WTC11 (cell line): Measurements from ENCODE around the gene PTH1R.

Source experiments
- AFF4 ChIP-seq: sonication (generic); formaldehyde crosslinking; IDR thresholded peaks from 2 replicates; pipeline ENCODE4 v1.8.1; 2023; ENCODE audit warnings: mild to moderate bottlenecking, missing genetic modification reagents, borderline replicate concordance
- CREB1 ChIP-seq: sonication (generic); formaldehyde crosslinking; IDR thresholded peaks from 2 replicates; pipeline ENCODE4 v1.8.0; 2023; ENCODE audit warnings: mild to moderate bottlenecking, missing genetic modification reagents
- CTCF ChIP-seq: fragments of 200-600 bp; IDR thresholded peaks from 2 replicates; pipeline ENCODE4 v1.8.0; 2022; ENCODE audit warnings: antibody characterized with exemption
- IRF2 ChIP-seq: sonication (generic); formaldehyde crosslinking; IDR thresholded peaks from 2 replicates; pipeline ENCODE4 v1.8.0; 2022; ENCODE audit warnings: low read depth, missing genetic modification reagents, borderline replicate concordance
- JUN ChIP-seq: sonication (generic); formaldehyde crosslinking; IDR thresholded peaks from 2 replicates; pipeline ENCODE4 v1.8.0; 2023; ENCODE audit warnings: mild to moderate bottlenecking, missing genetic modification reagents
- MLX ChIP-seq: sonication (generic); formaldehyde crosslinking; IDR thresholded peaks from 2 replicates; pipeline ENCODE4 v1.8.1; 2023; ENCODE audit warnings: mild to moderate bottlenecking, missing genetic modification reagents, moderate library complexity
- MXD4 ChIP-seq: fragments of 250-450 bp; sonication (Bioruptor Pico); IDR thresholded peaks from 2 replicates; pipeline ENCODE4 v1.8.0; 2021; ENCODE audit warnings: mild to moderate bottlenecking, moderate library complexity, borderline replicate concordance
- NR2C2 ChIP-seq: sonication (generic); formaldehyde crosslinking; IDR thresholded peaks from 2 replicates; pipeline ENCODE4 v1.8.0; 2022; ENCODE audit warnings: mild to moderate bottlenecking, missing genetic modification reagents
- SP1 ChIP-seq: sonication (generic); formaldehyde crosslinking; conservative IDR thresholded peaks from 2 replicates; pipeline ENCODE4 v1.8.1; 2022; ENCODE audit warnings: missing genetic modification reagents
- USF1 ChIP-seq: sonication (generic); formaldehyde crosslinking; IDR thresholded peaks from 2 replicates; pipeline ENCODE4 v1.8.0; 2022; ENCODE audit warnings: mild to moderate bottlenecking, missing genetic modification reagents
- USF2 ChIP-seq: sonication (generic); formaldehyde crosslinking; IDR thresholded peaks from 2 replicates; pipeline ENCODE4 v1.8.1; 2023; ENCODE audit warnings: mild to moderate bottlenecking, missing genetic modification reagents, moderate library complexity
- ZNF512 ChIP-seq: sonication (generic); formaldehyde crosslinking; IDR thresholded peaks from 2 replicates; pipeline ENCODE4 v1.8.1; 2022; ENCODE audit warnings: missing genetic modification reagents, borderline replicate concordance

- TF ChIP-seq CTCF (no peak), AFF4 (CRISPR knock-in tag) (no peak), MXD4 (no peak), SP1 (no peak), MLX (no peak), IRF2 (CRISPR knock-in tag) (no peak), ZNF512 (CRISPR knock-in tag) (no peak), USF2 (CRISPR knock-in tag) (no peak), NR2C2 (CRISPR knock-in tag) (no peak), CREB1 (CRISPR knock-in tag) (no peak), JUN (CRISPR knock-in tag) (no peak), USF1 (CRISPR knock-in tag) (no peak)
Observed at GRCh38 chr3:46858456-46858855, 19.1 kb upstream of the PTH1R start.
